ENCODE results near the gene HIC2.
"Not testable (repeated sequence)": the region's sequence is repeated elsewhere in the genome, so short reads cannot be mapped to it uniquely, and the experiment has no call there.

GRCh38 chr22:21452666-21453065 lies 35.5 kb downstream of the HIC2 start:
- TF ChIP-seq, protein P1, sequence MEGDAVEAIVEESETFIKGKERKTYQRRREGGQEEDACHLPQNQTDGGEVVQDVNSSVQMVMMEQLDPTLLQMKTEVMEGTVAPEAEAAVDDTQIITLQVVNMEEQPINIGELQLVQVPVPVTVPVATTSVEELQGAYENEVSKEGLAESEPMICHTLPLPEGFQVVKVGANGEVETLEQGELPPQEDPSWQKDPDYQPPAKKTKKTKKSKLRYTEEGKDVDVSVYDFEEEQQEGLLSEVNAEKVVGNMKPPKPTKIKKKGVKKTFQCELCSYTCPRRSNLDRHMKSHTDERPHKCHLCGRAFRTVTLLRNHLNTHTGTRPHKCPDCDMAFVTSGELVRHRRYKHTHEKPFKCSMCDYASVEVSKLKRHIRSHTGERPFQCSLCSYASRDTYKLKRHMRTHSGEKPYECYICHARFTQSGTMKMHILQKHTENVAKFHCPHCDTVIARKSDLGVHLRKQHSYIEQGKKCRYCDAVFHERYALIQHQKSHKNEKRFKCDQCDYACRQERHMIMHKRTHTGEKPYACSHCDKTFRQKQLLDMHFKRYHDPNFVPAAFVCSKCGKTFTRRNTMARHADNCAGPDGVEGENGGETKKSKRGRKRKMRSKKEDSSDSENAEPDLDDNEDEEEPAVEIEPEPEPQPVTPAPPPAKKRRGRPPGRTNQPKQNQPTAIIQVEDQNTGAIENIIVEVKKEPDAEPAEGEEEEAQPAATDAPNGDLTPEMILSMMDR (IDR thresholded peaks at IDR 0.05), result not testable (repeated sequence)
- not testable (repeated sequence) for TF ChIP-seq EP300, POLR2AphosphoS5 (IDR thresholded peaks at IDR 0.05)

Data from esophagus muscularis mucosa (tissue), 4 donors.